PC-3 (cell line): ENCODE measurements around the gene MVB12B. TPM values are rescaled to one million over a fixed set of nuclear protein-coding genes. Genes with fewer than 3 reads are reported as not detected.
A peak's percentile ranks its signal among the peaks of the same experiment; 100 is the strongest.

ENCODE experiments used
- ATAC-seq: fragments of 200-7000 bp; cut with Tn5 transposase; 2 replicates; pipeline ENCODE4 v1.9.1; 2020; ENCODE audit warnings: mild to moderate bottlenecking, moderate library complexity
- BruUV-seq: library from RNA; stranded (reverse); fragments of 400-500 nt; replicated peaks from 2 replicates; lab custom pipeline; 2021; lab: Mats Ljungman, UMichigan
- CTCF ChIA-PET: fragments of 300-600 bp; sonication (Branson Sonifier 250); formaldehyde crosslinking; loops from one replicate; lab custom pipeline; 2022; ENCODE audit warnings: antibody characterized with exemption; lab: Charles Lee
- POLR2A ChIA-PET: fragments of 300-600 bp; sonication (Branson Sonifier 250); formaldehyde crosslinking; loops from one replicate; lab custom pipeline; 2022; ENCODE audit warnings: antibody characterized with exemption; ENCODE audit not compliant: unreplicated experiment; lab: Charles Lee
- DNase-seq: peaks from one replicate; pipeline ENCODE4 v3.0.0-alpha.2; 2015
- H2AFZ ChIP-seq: fragments of 300-600 bp; sonication (generic); 2 replicates; pipeline ENCODE4 v1.6.0; 2016; ENCODE audit warnings: antibody characterized with exemption, low read length
- H3F3A ChIP-seq: fragments of 300-600 bp; sonication (generic); one replicate; pipeline ENCODE4 v1.6.0; 2017; ENCODE audit warnings: antibody characterized with exemption, low read length, control low read depth, mild to moderate bottlenecking; ENCODE audit not compliant: unreplicated experiment
- H3K27ac ChIP-seq: fragments of 300-600 bp; sonication (generic); 2 replicates; pipeline ENCODE4 v1.5.1; 2016; ENCODE audit warnings: mild to moderate bottlenecking, low read length
- H3K27me3 ChIP-seq: fragments of 300-600 bp; sonication (generic); 2 replicates; pipeline ENCODE4 v1.6.1; 2016; ENCODE audit warnings: low read length, mixed read lengths
- H3K36me3 ChIP-seq: fragments of 300-600 bp; sonication (generic); 2 replicates; pipeline ENCODE4 v1.6.1; 2016; ENCODE audit warnings: low read depth, mixed run types, low read length, mixed read lengths
- H3K4me1 ChIP-seq: fragments of 300-600 bp; sonication (generic); 2 replicates; pipeline ENCODE4 v1.5.1; 2016; ENCODE audit warnings: low read length; ENCODE audit not compliant: insufficient read depth
- H3K4me2 ChIP-seq: fragments of 300-600 bp; sonication (generic); 2 replicates; pipeline ENCODE4 v1.6.0; 2016; ENCODE audit warnings: low read length
- H3K4me3 ChIP-seq: fragments of 300-600 bp; sonication (generic); 2 replicates; pipeline ENCODE4 v1.5.1; 2016; ENCODE audit warnings: mild to moderate bottlenecking, low read length, mixed read lengths
- H3K79me2 ChIP-seq: fragments of 300-600 bp; sonication (generic); 2 replicates; pipeline ENCODE4 v1.6.1; 2017; ENCODE audit warnings: low read length, mixed read lengths
- H3K9ac ChIP-seq: fragments of 300-600 bp; sonication (generic); 2 replicates; pipeline ENCODE4 v1.6.0; 2016; ENCODE audit warnings: mild to moderate bottlenecking, low read length
- H3K9me2 ChIP-seq: fragments of 300-600 bp; sonication (generic); replicated peaks from 2 replicates; pipeline ENCODE4 v1.6.1; 2016; ENCODE audit warnings: mixed run types, low read length, mixed read lengths
- H3K9me3 ChIP-seq: fragments of 300-600 bp; sonication (generic); 2 replicates; pipeline ENCODE4 v1.6.1; 2016; ENCODE audit warnings: low read length, mixed read lengths
- H4K20me1 ChIP-seq: fragments of 300-600 bp; sonication (generic); 2 replicates; pipeline ENCODE4 v1.6.1; 2016; ENCODE audit warnings: low read length, mixed read lengths
- EZH2 ChIP-seq: fragments of 300-600 bp; sonication (generic); IDR thresholded peaks from one replicate; pipeline ENCODE4 v1.6.1; 2017; ENCODE audit warnings: antibody characterized with exemption, mild to moderate bottlenecking, low read length; ENCODE audit not compliant: unreplicated experiment
- EZH2phosphoT487 ChIP-seq: fragments of 300-600 bp; sonication (generic); IDR thresholded peaks from 2 replicates; pipeline ENCODE4 v1.6.1; 2018; ENCODE audit warnings: mild to moderate bottlenecking, antibody characterized with exemption, low read length, borderline replicate concordance
- intact Hi-C: fragments of 100-400 bp; cut with micrococcal nuclease; formaldehyde crosslinking; loops from 2 replicates; pipeline ENCODE4 v1.9.0; 2023
- total RNA-seq: library from RNA; depleted of rRNA; stranded (reverse); fragments of >200 nt; gene quantifications from 2 replicates; pipeline ENCODE4 v1.2.3, GENCODE V29; 2014
- TF ChIP-seq, protein P1 (sequence below): fragments of 300-600 bp; sonication (generic); conservative IDR thresholded peaks from 2 replicates; pipeline ENCODE4 v1.5.1; 2017; ENCODE audit warnings: antibody characterized with exemption, low read depth, mild to moderate bottlenecking, low read length

The MVB12B gene
- total RNA-seq, 1 experiment from 2014 or later: 7.2 TPM

DNA sequence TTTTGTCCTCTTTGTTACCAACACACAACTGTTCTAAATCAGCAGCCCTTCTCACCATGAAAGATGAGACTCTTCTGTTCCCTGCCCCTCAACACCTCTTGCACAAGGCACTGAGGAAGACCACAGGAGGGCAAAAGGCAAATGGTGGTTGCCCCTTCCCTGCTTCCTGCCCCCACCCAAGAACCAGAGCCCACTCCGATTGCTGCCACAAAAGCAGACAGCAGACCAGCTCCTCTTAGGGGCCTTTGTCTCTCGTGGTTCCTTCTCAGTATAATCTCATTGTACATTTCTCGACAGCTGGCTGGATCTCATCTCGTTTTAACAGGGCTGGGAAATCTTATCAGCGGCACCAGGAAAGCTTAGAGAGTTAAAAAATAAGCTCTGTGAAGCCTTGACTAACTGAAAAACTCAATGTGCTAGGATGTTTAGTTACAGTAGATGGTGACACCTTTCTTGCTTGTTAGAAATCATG is 1.1 kb downstream of the MVB12B start:
- H3K27me3 ChIP-seq: no peaks in the 10 kb centered on the region
- H3K36me3 ChIP-seq: no peaks in the 10 kb centered on the region
- H3K27ac ChIP-seq: no peak overlapping the region
- TF ChIP-seq, protein P1, sequence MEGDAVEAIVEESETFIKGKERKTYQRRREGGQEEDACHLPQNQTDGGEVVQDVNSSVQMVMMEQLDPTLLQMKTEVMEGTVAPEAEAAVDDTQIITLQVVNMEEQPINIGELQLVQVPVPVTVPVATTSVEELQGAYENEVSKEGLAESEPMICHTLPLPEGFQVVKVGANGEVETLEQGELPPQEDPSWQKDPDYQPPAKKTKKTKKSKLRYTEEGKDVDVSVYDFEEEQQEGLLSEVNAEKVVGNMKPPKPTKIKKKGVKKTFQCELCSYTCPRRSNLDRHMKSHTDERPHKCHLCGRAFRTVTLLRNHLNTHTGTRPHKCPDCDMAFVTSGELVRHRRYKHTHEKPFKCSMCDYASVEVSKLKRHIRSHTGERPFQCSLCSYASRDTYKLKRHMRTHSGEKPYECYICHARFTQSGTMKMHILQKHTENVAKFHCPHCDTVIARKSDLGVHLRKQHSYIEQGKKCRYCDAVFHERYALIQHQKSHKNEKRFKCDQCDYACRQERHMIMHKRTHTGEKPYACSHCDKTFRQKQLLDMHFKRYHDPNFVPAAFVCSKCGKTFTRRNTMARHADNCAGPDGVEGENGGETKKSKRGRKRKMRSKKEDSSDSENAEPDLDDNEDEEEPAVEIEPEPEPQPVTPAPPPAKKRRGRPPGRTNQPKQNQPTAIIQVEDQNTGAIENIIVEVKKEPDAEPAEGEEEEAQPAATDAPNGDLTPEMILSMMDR: no peak
- TF ChIP-seq EZH2phosphoT487 (no peak), EZH2 (no peak)
- no peak overlapping the region for H3K9ac ChIP-seq
- peak overlapping the region; percentile 94 for H3K4me2 ChIP-seq
- peak overlapping the region; percentile 77 for H3K4me3 ChIP-seq
- no peaks in the 10 kb centered on the region for H3K9me3 ChIP-seq
- intact Hi-C loops: no loop called here
- ATAC-seq (no peak), DNase-seq (no peak)
- H3K79me2 ChIP-seq: peaks cover 54% of the 10 kb centered on the region
- no peaks in the 10 kb centered on the region for H4K20me1 ChIP-seq
- BruUV-seq: no TSS peak
- peaks cover 8% of the 10 kb centered on the region for H3K4me1 ChIP-seq
- POLR2A ChIA-PET: no interaction called here
- no peaks in the 10 kb centered on the region for H3K9me2 ChIP-seq
- H3F3A ChIP-seq: no peaks in the 10 kb centered on the region
- H2AFZ ChIP-seq: peak overlapping the region; percentile 85
- CTCF ChIA-PET: no interaction called here

DNA sequence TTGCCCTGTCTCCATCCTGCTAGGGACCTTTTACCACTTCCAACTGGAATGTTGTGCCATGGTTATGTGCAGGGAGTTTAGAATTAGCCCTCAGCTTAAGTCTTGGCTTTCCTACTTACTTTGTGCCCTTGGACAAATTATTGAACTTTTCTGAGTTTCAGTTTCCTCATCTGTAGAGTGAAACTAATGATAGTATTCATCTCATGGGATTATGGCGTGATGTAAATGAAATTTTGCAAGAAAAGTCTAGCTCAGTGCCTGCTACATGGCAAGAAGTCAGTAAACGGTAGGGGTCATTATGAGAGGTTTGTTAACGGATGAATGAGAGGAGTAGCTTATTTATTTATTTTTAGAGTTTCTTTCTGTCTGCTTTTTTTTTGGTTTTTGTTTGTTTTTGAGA is 1.8 kb downstream of the MVB12B start:
- Histone ChIP-seq H3K79me2 (peaks cover 55% of the 10 kb centered on the region), H3K27ac (no peak overlapping the region), H3K27me3 (no peaks in the 10 kb centered on the region), H3K36me3 (no peaks in the 10 kb centered on the region), H3K9ac (no peak overlapping the region), H3K4me1 (peaks cover 8% of the 10 kb centered on the region), H3F3A (no peaks in the 10 kb centered on the region), H2AFZ (no peak overlapping the region), H3K9me3 (no peaks in the 10 kb centered on the region), H4K20me1 (no peaks in the 10 kb centered on the region), H3K9me2 (no peaks in the 10 kb centered on the region), H3K4me2 (peak overlapping the region; percentile 94; the same call in 1 of the 2 replicates), H3K4me3 (no peak overlapping the region)
- CTCF ChIA-PET: no interaction called here
- ATAC-seq (no peak), DNase-seq (no peak)
- no TSS peak for BruUV-seq
- TF ChIP-seq EZH2phosphoT487 (no peak), EZH2 (no peak)
- TF ChIP-seq, protein P1: no peak
- intact Hi-C loops: no loop called here
- POLR2A ChIA-PET: no interaction called here

DNA sequence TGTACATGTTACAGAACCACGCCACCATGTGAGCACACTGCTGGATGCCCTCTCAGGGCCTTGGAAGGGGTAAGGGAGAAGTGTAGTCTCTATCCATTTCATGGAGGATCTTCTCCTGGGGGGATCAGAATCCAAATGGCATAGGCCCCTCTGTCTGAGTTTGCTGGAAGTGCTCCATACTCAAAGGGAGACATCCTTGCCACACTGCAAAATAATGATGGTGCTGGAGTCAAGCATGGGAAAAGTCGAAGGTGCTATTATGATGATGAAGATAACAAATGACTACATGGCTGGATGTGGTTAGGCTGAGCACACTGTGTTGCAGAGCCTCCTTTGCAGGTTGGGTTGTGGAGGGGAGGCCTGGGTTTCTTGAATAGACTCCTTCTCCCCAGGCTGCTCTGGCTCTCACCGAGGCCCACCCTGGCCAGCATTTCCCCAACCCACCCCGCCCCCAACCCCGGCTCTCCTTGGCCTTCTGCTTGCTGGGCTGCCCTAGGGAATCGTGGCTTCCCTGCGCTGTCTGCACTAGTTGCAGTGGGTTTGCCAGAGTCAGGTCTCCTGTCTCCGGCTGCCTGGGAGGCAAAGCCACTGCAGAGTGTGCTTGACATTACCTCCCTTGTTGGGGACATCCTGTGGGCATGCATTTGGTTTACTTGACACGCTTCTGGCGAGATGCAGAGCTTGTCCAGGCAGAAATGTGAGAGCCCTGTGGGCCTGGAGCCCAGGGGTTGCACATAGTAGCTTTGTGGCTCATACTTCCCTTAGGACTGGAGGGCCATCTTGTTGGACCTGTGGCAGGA is 3.0 kb downstream of the MVB12B start:
- no TSS peak for BruUV-seq
- no peak for DNase-seq
- intact Hi-C loops: no loop called here
- Histone ChIP-seq H3F3A (no peaks in the 10 kb centered on the region), H3K4me1 (peaks cover 8% of the 10 kb centered on the region), H3K36me3 (no peaks in the 10 kb centered on the region), H3K4me3 (no peak overlapping the region), H3K9ac (no peak overlapping the region), H3K9me2 (no peaks in the 10 kb centered on the region), H3K9me3 (no peaks in the 10 kb centered on the region), H4K20me1 (no peaks in the 10 kb centered on the region), H3K27me3 (no peaks in the 10 kb centered on the region), H2AFZ (no peak overlapping the region), H3K27ac (no peak overlapping the region), H3K79me2 (peaks cover 65% of the 10 kb centered on the region), H3K4me2 (no peak overlapping the region)
- ChIA-PET POLR2A (no interaction called here), CTCF (no interaction called here)
- TF ChIP-seq, protein P1: no peak
- no peak for TF ChIP-seq EZH2phosphoT487
- no peak for TF ChIP-seq EZH2
- ATAC-seq: no peak
